ENCODE measurements around the gene DNER.
"Not testable (repeated sequence)": the region's sequence is repeated elsewhere in the genome, so short reads cannot be mapped to it uniquely, and the experiment has no call there.

The DNER gene

DNA sequence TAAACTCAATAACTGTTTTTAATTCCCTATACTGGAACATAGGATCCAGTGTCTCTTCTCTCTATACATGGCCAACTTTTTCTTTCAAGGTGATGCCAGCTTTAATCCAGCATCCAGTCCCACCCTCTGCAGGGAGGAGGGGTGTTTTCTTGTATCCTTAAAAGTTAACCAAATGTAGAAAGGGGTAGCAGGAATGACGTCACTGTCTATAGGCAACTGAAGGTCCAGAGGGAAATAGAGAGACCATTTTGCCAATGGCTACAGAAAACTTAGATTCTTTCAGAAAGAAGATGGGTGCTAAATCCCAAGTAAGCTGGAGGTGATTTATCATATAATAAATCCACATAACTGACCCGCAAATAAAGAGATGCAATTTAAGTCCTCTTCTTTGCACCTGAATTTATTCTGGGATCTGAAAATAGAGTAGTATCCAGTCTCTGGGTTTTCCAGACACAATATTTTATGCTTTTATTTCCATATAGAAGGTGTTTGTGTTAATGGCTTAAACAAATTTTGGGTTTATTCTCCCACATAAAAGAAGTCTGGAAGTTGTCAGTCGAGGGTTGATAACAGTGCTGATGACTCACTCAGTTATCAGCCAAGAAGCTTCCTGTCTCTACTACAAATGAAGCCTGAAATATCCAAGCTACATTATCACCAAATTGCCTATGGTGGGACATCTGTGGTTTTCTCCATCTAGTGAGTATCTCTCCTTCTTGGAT, 5.7 kb upstream of the DNER start:
- DNase-seq (ENCODE audit: insufficient read length, low spot score) (no peak), FAIRE-seq (no peak)

- no peak for DNase-seq (ENCODE audit: insufficient read length, low spot score)
- FAIRE-seq: no peak
These were observed 3.7 kb upstream of the DNER start for GRCh38 chr2:229718057-229718456.

DNA sequence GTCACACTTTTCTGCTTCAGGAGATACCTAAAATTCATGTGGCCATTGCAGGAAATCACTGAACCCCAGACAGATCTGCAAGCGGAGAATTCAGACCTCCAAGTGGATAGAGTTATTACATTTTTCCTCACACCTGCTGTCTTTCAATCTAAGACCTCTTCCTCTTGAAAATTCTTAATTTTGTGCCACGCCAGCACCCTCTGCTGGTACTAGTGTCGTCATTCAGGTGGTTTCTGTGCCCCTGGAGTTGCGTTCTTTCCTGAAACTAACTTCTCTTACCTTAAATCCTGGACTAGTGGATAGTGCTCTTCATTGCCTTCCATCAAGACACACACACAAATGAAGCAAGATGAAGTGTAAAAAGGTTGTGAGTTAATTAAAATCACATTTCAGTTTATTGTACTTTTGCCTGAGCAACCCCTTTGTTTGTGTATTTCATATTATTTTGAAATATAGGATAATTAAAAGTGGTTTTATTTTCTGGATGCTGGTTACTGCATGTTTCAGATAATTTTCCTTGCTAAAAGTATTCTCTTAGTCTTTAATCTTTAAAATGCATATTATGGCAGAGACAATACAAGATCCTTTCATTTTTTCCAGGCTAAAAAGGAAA, 1.6 kb upstream of the DNER start:
- DNase-seq (ENCODE audit: insufficient read length, low spot score): no peak
- FAIRE-seq: peak; percentile 20

GRCh38 chr2:229714736-229715541, 584 bp upstream of the DNER start:
- peak; percentile 63 for DNase-seq (ENCODE audit: insufficient read length, low spot score)
- no peak for FAIRE-seq

DNA sequence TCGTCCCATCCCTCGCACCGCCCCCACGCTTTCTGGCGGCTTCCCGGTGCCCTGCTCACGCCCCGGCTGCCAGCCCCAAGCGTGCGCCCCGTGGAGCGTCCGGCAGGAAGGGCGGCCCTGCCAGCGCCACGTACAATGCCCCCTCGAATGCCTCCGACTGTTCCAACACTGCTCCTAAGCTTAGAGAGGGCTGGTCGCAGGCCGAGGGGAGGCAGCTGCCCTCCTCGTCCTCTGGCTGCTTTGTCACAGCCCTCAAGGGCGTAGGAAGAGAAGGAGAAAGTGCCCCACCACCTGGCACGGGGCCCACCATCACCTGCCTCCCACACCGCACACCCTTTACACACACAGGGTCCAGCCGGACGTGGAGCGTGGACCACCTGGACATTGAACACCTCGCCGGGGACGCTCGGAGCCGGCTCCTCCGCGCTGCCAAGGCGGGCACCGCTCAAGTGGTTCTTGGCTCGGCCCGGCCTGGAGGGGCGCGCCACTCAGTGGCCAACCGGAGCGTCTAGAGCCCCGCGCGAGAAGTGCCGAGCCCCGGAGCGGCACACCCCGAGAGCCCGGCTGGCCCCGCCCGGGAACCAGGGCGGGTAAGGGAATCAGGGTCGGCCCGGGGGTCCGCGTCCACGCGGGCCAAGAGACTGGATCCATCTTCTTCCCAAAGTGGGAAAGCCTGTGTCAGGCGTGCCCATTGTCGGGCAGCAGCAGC, 830 bp downstream of the DNER start:
- DNase-seq (ENCODE audit: insufficient read length, low spot score): no peak
- peak; percentile 68 for FAIRE-seq

DNA sequence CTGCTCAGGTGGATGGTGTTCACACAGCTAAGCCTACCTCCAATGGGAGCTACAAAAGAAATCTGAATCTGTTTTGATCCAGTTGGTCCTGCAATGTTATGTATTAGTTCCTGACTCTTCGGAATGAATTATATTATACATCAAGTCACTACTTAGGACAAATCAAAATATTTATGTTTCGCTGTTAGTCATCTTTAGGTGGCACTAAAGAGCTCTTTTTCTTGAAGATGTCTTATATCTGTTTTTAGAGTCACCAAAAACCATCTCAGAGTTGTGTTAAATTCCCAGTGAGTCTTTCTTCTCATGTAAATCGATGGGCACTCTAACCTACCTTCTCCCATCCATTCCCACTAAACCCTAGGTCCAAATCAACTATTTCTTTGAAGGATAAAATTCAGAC, 2.2 kb downstream of the DNER start:
- FAIRE-seq (no peak), DNase-seq (ENCODE audit: insufficient read length, low spot score) (no peak)

- FAIRE-seq (no peak), DNase-seq (ENCODE audit: insufficient read length, low spot score) (no peak)
These were observed 6.0 kb downstream of the DNER start for GRCh38 chr2:229708335-229708734.

DNA sequence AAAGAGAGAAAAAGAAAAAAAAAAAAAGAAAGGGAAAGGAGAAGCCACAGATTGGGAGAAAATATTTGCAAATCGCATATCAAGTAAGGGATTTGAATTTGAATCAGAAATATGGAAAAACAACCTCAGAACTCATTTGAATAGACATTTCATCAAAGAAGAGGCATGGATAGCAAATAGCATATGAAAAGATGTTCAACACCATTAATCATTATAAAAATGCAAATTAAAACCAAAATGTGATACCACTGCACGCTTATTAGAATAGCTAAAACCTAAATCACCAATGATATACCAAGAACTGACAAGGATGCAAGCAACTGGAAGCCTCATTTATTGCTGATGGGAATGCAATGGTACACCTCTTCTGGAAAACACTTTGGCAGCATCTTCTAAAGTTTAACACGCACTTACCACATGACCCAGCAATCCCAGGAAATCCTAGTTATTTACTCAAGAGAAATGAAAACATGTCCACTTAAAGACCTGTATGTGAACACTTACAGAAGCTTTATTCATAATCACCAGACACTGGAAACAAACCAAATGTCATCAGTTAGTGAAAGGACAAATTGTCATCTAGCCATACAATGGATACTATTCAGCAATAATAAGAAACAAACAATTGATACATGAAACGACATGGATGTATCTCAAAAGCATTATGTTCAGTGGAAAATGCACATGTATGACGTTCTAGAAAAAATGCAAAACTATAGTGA, 10.3 kb downstream of the DNER start:
- FAIRE-seq (no peak), DNase-seq (ENCODE audit: insufficient read length, low spot score) (no peak)

GRCh38 chr2:229701716-229702115, 12.6 kb downstream of the DNER start:
- DNase-seq (ENCODE audit: insufficient read length, low spot score) (no peak), FAIRE-seq (no peak)

GRCh38 chr2:229701062-229701461, 13.3 kb downstream of the DNER start:
- no peak for DNase-seq (ENCODE audit: insufficient read length, low spot score)
- no peak for FAIRE-seq

GRCh38 chr2:229695961-229696360, 18.4 kb downstream of the DNER start:
- FAIRE-seq (no peak), DNase-seq (ENCODE audit: insufficient read length, low spot score) (no peak)

- not testable (repeated sequence) for FAIRE-seq; DNase-seq (ENCODE audit: insufficient read length, low spot score)
These were observed 20.5 kb downstream of the DNER start for GRCh38 chr2:229693845-229694244.

GRCh38 chr2:229691631-229692030, 22.7 kb downstream of the DNER start:
- FAIRE-seq: no peak

GRCh38 chr2:229689307-229689839, 25.0 kb downstream of the DNER start:
- no peak for FAIRE-seq

More at GRCh38 chr2:229691631-229692030, 22.7 kb downstream of the DNER start:
- no peak for DNase-seq (ENCODE audit: insufficient read length, low spot score)

DNA sequence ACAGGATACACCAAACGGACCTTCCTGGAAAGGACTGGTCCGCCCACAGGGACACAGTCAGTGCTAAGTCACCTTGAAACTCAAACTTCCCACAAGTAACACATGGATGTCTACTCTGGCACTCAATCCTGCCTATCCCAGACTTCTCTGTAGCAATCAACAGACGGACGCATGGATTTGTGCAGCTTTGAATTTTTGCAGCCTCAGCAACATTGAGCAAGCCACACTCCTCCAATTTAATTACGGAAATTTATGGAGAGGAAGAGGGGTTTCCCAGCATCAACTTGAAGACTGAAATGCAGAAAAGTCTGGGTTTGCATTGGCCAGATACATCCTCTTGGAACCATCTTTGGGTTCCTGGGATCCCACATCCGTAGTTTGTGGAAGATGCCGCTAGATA, 26.2 kb downstream of the DNER start:
- DNase-seq (ENCODE audit: insufficient read length, low spot score) (no peak), FAIRE-seq (no peak)

More at GRCh38 chr2:229689307-229689839, 25.0 kb downstream of the DNER start:
- no peak for DNase-seq (ENCODE audit: insufficient read length, low spot score)

DNA sequence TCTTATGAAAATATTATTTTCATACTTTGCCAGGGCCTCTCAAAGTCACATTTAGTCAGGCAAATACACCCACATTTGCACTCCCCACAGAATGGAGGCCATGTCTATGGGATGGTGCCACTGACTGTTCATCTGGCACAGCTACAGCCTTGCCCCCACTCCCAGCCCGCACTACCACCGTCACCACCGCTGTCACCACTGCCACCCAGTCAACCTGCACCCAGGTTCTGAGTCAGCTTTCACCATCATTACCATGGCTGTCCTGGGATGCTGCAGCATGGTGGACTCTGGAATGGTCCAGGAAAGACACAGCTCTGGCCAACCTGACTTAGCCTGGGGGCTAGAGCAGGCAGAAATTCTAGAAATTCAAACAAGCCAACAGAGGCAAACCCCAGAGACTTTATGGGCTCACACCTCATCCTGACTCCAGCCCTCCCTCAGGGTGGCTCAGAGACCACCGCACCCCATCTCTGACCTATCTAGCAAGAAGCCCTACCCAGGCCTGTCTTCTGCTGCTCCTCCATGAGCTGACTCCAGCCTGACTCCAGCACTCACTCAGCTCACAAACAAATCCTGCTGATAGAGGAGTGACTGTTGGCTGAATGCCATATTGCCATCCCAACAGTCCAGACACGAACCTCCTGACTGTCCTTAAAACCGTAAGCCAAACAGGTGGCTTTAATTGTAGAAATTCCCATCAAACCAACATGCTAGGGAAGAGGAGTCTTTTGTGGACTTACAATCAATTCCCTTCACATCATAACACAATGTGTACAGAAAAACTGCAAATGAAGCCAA, 28.0 kb downstream of the DNER start:
- FAIRE-seq (no peak), DNase-seq (ENCODE audit: insufficient read length, low spot score) (no peak)

GRCh38 chr2:229684942-229685562, 29.3 kb downstream of the DNER start:
- no peak for FAIRE-seq
- no peak for DNase-seq (ENCODE audit: insufficient read length, low spot score)

DNA sequence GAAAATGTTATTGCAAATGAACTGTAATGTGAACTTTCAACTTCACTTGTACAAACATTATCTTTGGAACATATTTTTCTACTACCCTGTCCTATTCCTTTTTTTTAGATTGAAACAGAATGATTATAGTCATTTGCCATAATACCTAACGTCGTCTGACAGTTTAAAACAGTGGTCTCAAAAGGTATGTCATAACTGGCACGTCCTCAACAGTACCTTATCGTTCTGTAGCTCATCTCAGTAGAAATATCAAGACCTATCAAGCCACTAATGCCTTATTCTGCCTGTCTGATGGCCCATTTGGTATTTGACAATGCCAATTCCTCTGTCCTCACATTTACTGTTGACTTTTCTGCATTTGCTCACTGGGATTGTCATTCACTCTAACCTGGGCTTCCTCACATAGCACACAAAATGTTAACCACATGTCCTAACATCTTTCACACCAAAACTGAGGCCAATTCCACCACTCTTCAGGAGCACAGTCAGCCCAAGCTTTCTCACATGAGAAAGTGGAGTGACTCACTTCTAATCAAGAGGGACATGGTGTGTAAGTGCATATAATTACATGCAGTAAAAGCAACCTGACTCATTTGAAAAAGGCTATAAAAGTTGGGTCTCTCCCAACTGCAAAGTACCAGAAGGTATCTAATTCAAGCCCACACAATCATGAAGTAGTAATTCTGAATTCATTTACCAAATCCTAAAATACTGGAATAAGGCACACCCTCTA, 34.8 kb downstream of the DNER start:
- FAIRE-seq (no peak), DNase-seq (ENCODE audit: insufficient read length, low spot score) (no peak)
